ENCODE measurements around the gene COL26A1. TPM values are rescaled to one million over a fixed set of nuclear protein-coding genes. Genes with fewer than 3 reads are reported as not detected.
A peak's percentile ranks its signal among the peaks of the same experiment; 100 is the strongest.

The COL26A1 gene
- total and polyA plus RNA-seq, 5 donors = 0.09 to 0.11 TPM; not detected in 3

DNA sequence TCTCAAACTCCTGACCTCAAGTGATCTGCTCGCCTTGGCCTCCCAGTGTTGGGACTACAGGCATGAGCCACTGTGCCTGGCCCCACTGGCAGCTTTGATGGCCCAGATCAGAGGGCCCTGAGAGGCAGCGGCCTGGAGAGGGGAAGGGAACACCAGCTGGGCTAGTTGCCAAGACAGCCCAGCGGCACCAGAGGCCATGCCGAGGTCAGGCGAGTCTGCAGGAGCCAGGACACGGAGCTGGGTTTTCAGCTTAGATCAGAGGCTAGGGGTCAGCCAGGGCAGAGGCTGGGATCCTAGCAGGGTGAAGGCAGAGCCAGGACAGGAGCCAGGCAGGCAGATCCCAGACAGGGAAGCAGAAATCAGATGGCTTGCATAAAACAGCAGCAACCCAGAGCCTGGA, 173.6 kb downstream of the COL26A1 start:
- H3K27ac ChIP-seq (ENCODE audit: low read length) = no peak overlapping the region
- ATAC-seq (peak; percentile 17 to 37), DNase-seq (peak in 2 of 3 donors; percentile 69 to 70)
- WGBS = 37% methylated on average over 6 of the region's 6 CpGs
- intact Hi-C loops (cut with DNase I) = loop anchor here (5.0 to 10.0 kb wide), 2 partner anchors 171 to 174 kb away; partner anchors contain the start of gene COL26A1 (in 4 of the 4)
- H3K9me3 ChIP-seq (ENCODE audit: control insufficient read depth, low read length) = no peaks in the 10 kb centered on the region
- no peak overlapping the region for H3K4me3 ChIP-seq (ENCODE audit: low read length)
- H3K4me1 ChIP-seq (ENCODE audit: control insufficient read depth, insufficient read depth, low read length) = peaks cover 3% of the 10 kb centered on the region
- no peaks in the 10 kb centered on the region for H3K27me3 ChIP-seq (ENCODE audit: control insufficient read depth, insufficient read depth)

- Histone ChIP-seq H3K4me1 (ENCODE audit: control insufficient read depth, insufficient read depth, low read length) (peaks cover 3% of the 10 kb centered on the region), H3K27me3 (ENCODE audit: control insufficient read depth, insufficient read depth) (no peaks in the 10 kb centered on the region), H3K27ac (ENCODE audit: low read length) (no peak overlapping the region), H3K9me3 (ENCODE audit: control insufficient read depth, low read length) (no peaks in the 10 kb centered on the region), H3K4me3 (ENCODE audit: low read length) (no peak overlapping the region)
- no peak for ATAC-seq
- DNase-seq = peak in 1 of 3 donors; percentile 5
- intact Hi-C loops (cut with DNase I) = loop anchor here (5.0 to 10.0 kb wide), 2 partner anchors 172 to 174 kb away; partner anchors contain the start of gene COL26A1 (in 4 of the 4)
- WGBS = 91% methylated on average over 4 of the region's 4 CpGs
Observed at GRCh38 chr7:101536668-101537067, 174.0 kb downstream of the COL26A1 start.

DNA sequence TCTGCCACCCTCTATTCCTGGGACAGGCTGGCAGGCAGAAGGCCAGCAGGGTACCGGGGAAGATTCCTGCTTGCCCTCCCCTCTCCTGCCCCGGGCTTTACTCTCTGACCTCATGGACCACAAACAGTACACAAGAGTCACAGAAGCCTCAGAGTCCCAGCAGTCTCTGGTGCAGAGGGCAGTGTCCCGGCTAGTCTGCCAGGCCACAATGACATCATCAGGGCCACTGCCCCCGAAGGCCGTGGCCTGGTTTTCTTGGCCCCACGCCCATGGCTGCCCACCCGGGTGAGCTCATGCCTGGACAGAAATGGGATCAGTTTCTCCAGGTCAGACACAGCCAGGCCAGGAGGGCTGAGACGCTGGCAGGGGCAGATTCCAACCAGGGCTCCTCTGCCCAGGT, 174.5 kb downstream of the COL26A1 start:
- ATAC-seq = peak in 1 of 2 donors; percentile 20
- DNase-seq = peak in 2 of 3 donors; percentile 42 to 67
- Histone ChIP-seq H3K27me3 (ENCODE audit: control insufficient read depth, insufficient read depth) (no peaks in the 10 kb centered on the region), H3K9me3 (ENCODE audit: control insufficient read depth, low read length) (no peaks in the 10 kb centered on the region), H3K4me3 (ENCODE audit: low read length) (no peak overlapping the region), H3K4me1 (ENCODE audit: control insufficient read depth, insufficient read depth, low read length) (peaks cover 3% of the 10 kb centered on the region), H3K27ac (ENCODE audit: low read length) (no peak overlapping the region)
- intact Hi-C loops (cut with DNase I) = loop anchor here (5.0 to 10.0 kb wide), 2 partner anchors 172 to 175 kb away; partner anchors contain the start of gene COL26A1 (in 4 of the 4)
- WGBS = 50% methylated on average over 8 of the region's 8 CpGs

GRCh38 chr7:101537935-101538595, 175.4 kb downstream of the COL26A1 start:
- no peaks in the 10 kb centered on the region for H3K9me3 ChIP-seq (ENCODE audit: control insufficient read depth, low read length)
- H3K4me1 ChIP-seq (ENCODE audit: control insufficient read depth, insufficient read depth, low read length) = peaks cover 3% of the 10 kb centered on the region
- 83% methylated on average over 17 of the region's 17 CpGs for WGBS
- intact Hi-C loops (cut with DNase I) = loop anchor here (5.0 to 10.0 kb wide), 2 partner anchors 173 to 176 kb away; partner anchors contain the start of gene COL26A1 (in 4 of the 4)
- ATAC-seq (no peak), DNase-seq (peak in 2 of 3 donors; percentile 17 to 33)
- H3K27me3 ChIP-seq (ENCODE audit: control insufficient read depth, insufficient read depth) = no peaks in the 10 kb centered on the region
- no peak overlapping the region for H3K4me3 ChIP-seq (ENCODE audit: low read length)
- H3K27ac ChIP-seq (ENCODE audit: low read length) = no peak overlapping the region

GRCh38 chr7:101538596-101539459, 176.2 kb downstream of the COL26A1 start:
- ATAC-seq (peak; percentile 33 to 57), DNase-seq (peak; percentile 51 to 84 (median 81))
- 27% methylated on average over 15 of the region's 15 CpGs for WGBS
- Histone ChIP-seq H3K9me3 (ENCODE audit: control insufficient read depth, low read length) (no peaks in the 10 kb centered on the region), H3K27ac (ENCODE audit: low read length) (no peak overlapping the region), H3K27me3 (ENCODE audit: control insufficient read depth, insufficient read depth) (no peaks in the 10 kb centered on the region), H3K4me3 (ENCODE audit: low read length) (no peak overlapping the region), H3K4me1 (ENCODE audit: control insufficient read depth, insufficient read depth, low read length) (peaks cover 3% of the 10 kb centered on the region)
- intact Hi-C loops (cut with DNase I) = loop anchor here (5.0 to 10.0 kb wide), 2 partner anchors 174 to 177 kb away; partner anchors contain the start of gene COL26A1 (in 4 of the 4)

DNA sequence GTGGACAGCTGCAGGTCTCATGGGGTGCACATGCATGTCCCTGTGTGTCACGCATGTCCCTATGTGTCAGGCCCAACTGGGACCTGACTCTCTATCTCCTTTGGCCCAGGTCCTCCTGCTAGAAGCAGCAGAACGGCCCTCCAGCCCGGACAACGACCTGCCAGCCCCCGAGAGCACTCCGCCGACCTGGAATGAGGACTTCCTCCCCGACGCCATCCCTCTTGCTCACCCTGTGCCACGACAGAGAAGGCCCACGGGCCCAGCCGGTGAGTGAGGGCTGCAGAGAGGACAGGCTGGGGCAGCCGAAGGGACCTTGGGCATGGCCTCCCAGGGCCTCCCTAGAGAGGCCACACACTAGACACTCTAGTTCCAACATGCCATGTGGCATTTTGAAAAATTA, 177.1 kb downstream of the COL26A1 start:
- DNase-seq (peak in 2 of 3 donors; percentile 39 to 42), ATAC-seq (no peak)
- H3K4me1 ChIP-seq (ENCODE audit: control insufficient read depth, insufficient read depth, low read length) = peaks cover 3% of the 10 kb centered on the region
- 85% methylated on average over 13 of the region's 13 CpGs for WGBS
- H3K4me3 ChIP-seq (ENCODE audit: low read length) = no peak overlapping the region
- no peak overlapping the region for H3K27ac ChIP-seq (ENCODE audit: low read length)
- intact Hi-C loops (cut with DNase I) = loop anchor here (5.0 to 10.0 kb wide), 3 partner anchors 175 to 733 kb away; partner anchors contain the start of gene COL26A1 (in 4 of the 4)
- H3K27me3 ChIP-seq (ENCODE audit: control insufficient read depth, insufficient read depth) = no peaks in the 10 kb centered on the region
- no peaks in the 10 kb centered on the region for H3K9me3 ChIP-seq (ENCODE audit: control insufficient read depth, low read length)

GRCh38 chr7:101542527-101543241, 180.0 kb downstream of the COL26A1 start:
- WGBS = 31% methylated on average over 16 of the region's 16 CpGs
- H3K4me3 ChIP-seq (ENCODE audit: low read length) = no peak overlapping the region
- no peaks in the 10 kb centered on the region for H3K27me3 ChIP-seq (ENCODE audit: control insufficient read depth, insufficient read depth)
- peak; percentile 63 to 85 (median 76) for DNase-seq
- no peaks in the 10 kb centered on the region for H3K9me3 ChIP-seq (ENCODE audit: control insufficient read depth, low read length)
- no peaks in the 10 kb centered on the region for H3K4me1 ChIP-seq (ENCODE audit: control insufficient read depth, insufficient read depth, low read length)
- intact Hi-C loops (cut with DNase I) = loop anchor here in 3 of 4 donors (2.0 to 5.0 kb wide), 2 partner anchors 730 kb away; no protein-coding TSS in a partner anchor
- peak; percentile 22 to 44 for ATAC-seq
- H3K27ac ChIP-seq (ENCODE audit: low read length) = no peak overlapping the region

GRCh38 chr7:101543242-101543766, 180.6 kb downstream of the COL26A1 start:
- intact Hi-C loops (cut with DNase I) = loop anchor here in 3 of 4 donors (2.0 to 5.0 kb wide), 2 partner anchors 729 kb away; no protein-coding TSS in a partner anchor
- 50% methylated on average over 5 of the region's 5 CpGs for WGBS

GRCh38 chr7:101543846-101544245, 181.2 kb downstream of the COL26A1 start:
- peak in 2 of 3 donors; percentile 30 to 52 for DNase-seq
- no peaks in the 10 kb centered on the region for H3K27me3 ChIP-seq (ENCODE audit: control insufficient read depth, insufficient read depth)
- H3K9me3 ChIP-seq (ENCODE audit: control insufficient read depth, low read length) = no peaks in the 10 kb centered on the region
- ATAC-seq = no peak
- H3K4me1 ChIP-seq (ENCODE audit: control insufficient read depth, insufficient read depth, low read length) = no peaks in the 10 kb centered on the region
- H3K4me3 ChIP-seq (ENCODE audit: low read length) = no peak overlapping the region
- WGBS = 89% methylated on average over 10 of the region's 10 CpGs
- H3K27ac ChIP-seq (ENCODE audit: low read length) = no peak overlapping the region
- intact Hi-C loops (cut with DNase I) = loop anchor here in 3 of 4 donors (2.0 to 5.0 kb wide), 2 partner anchors 728 to 729 kb away; no protein-coding TSS in a partner anchor

More at GRCh38 chr7:101543242-101543766, 180.6 kb downstream of the COL26A1 start:
- no peak overlapping the region for H3K4me3 ChIP-seq (ENCODE audit: low read length)
- no peaks in the 10 kb centered on the region for H3K4me1 ChIP-seq (ENCODE audit: control insufficient read depth, insufficient read depth, low read length)
- H3K27me3 ChIP-seq (ENCODE audit: control insufficient read depth, insufficient read depth) = no peaks in the 10 kb centered on the region
- ATAC-seq = no peak
- DNase-seq = peak in 1 of 3 donors; percentile 3
- H3K9me3 ChIP-seq (ENCODE audit: control insufficient read depth, low read length) = no peaks in the 10 kb centered on the region
- H3K27ac ChIP-seq (ENCODE audit: low read length) = no peak overlapping the region
